HG03066 (cell line): ENCODE measurements around the gene RIN1.
"Not testable (repeated sequence)": the region's sequence is repeated elsewhere in the genome, so short reads cannot be mapped to it uniquely, and the experiment has no call there.

Experiments used
- ATAC-seq: cut with Tn5 transposase; IDR thresholded peaks from one replicate; pipeline ENCODE4 v1.9.1; 2021; ENCODE audit warnings: low read depth; ENCODE audit not compliant: unreplicated experiment

RIN1 gene

GRCh38 chr11:66336234-66337102, at the start of gene RIN1:
RIN1 (minus strand) TSS chr11:66336434; CDS start chr11:66336402, 32 bp downstream.
- ATAC-seq: peak; percentile 67

- not testable (repeated sequence) for ATAC-seq
Measured at GRCh38 chr11:66384316-66384715, 48.1 kb upstream of the RIN1 start.

GRCh38 chr11:66380264-66380663, 44.0 kb upstream of the RIN1 start:
- ATAC-seq: not testable (repeated sequence)

GRCh38 chr11:66373690-66374287, 37.6 kb upstream of the RIN1 start:
- not testable (repeated sequence) for ATAC-seq

GRCh38 chr11:66373265-66373664, 37.0 kb upstream of the RIN1 start:
- ATAC-seq: no peak

GRCh38 chr11:66371627-66372415, 35.6 kb upstream of the RIN1 start, which contains the start of gene SLC29A2:
SLC29A2 (minus strand) TSS chr11:66371760; CDS start chr11:66371591, 169 bp downstream.
- ATAC-seq: peak; percentile 66

GRCh38 chr11:66369073-66369894, 33.0 kb upstream of the RIN1 start:
- ATAC-seq: no peak

- ATAC-seq: no peak
Measured at GRCh38 chr11:66368484-66368883, 32.2 kb upstream of the RIN1 start.

- no peak for ATAC-seq
Measured at GRCh38 chr11:66367561-66368312, 31.5 kb upstream of the RIN1 start.

- ATAC-seq: no peak
Measured at GRCh38 chr11:66366844-66367477, 30.7 kb upstream of the RIN1 start.

- ATAC-seq: no peak
Measured at GRCh38 chr11:66365711-66366619, 29.7 kb upstream of the RIN1 start.

- no peak for ATAC-seq
Measured at GRCh38 chr11:66365166-66365565, 28.9 kb upstream of the RIN1 start.

- ATAC-seq: no peak
Measured at GRCh38 chr11:66363805-66364535, 27.7 kb upstream of the RIN1 start.

- no peak for ATAC-seq
Measured at GRCh38 chr11:66363187-66363601, 27.0 kb upstream of the RIN1 start.

- no peak for ATAC-seq
Measured at GRCh38 chr11:66362481-66363147, 26.4 kb upstream of the RIN1 start.

- ATAC-seq: no peak
Measured at GRCh38 chr11:66361502-66361941, 25.3 kb upstream of the RIN1 start.
